H1 (cell line): ENCODE data around the gene HFE. TPM values are rescaled to one million over a fixed set of nuclear protein-coding genes. Genes with fewer than 3 reads are reported as not detected.

ENCODE experiments used
- CHD2 ChIP-seq: IDR thresholded peaks from 2 replicates; pipeline ENCODE4 v1.6.1; 2012; ENCODE audit warnings: low read length, improper control_type of control experiment
- EGR1 ChIP-seq: IDR thresholded peaks from 2 replicates; pipeline ENCODE4 v1.6.1; 2011; ENCODE audit warnings: low read depth, low read length, borderline replicate concordance
- EP300 ChIP-seq, 2 experiments: IDR thresholded peaks; 1 replicate in 1 of 2; 2 replicates in 1 of 2; pipeline ENCODE4 v1.6.1; 2011 to 2012; ENCODE audit warnings: low read depth in 2 of 2, low read length in 2 of 2, mild to moderate bottlenecking in 2 of 2, borderline replicate concordance in 1 of 2, inconsistent platforms in 1 of 2, moderate library complexity in 1 of 2
- MAFK ChIP-seq: IDR thresholded peaks from 2 replicates; pipeline ENCODE4 v1.6.1; 2012; ENCODE audit warnings: low read depth, mild to moderate bottlenecking, improper control_type of control experiment, low read length
- POLR2AphosphoS5 ChIP-seq: IDR thresholded peaks from 2 replicates; pipeline ENCODE4 v1.6.1; 2011; ENCODE audit warnings: low read depth, low read length
- YY1 ChIP-seq: IDR thresholded peaks from 2 replicates; pipeline ENCODE4 v1.6.1; 2011; ENCODE audit warnings: low read depth, mild to moderate bottlenecking, low read length
- polyA plus RNA-seq, 7 experiments: library from polyadenylated mRNA; depleted of rRNA in 3 of 7; stranded (reverse) in 5 of 7; unstranded in 2 of 7; fragments of >200 nt in 5 of 7; fragments of 200-250 nt in 2 of 7; gene quantifications; 1 replicate in 5 of 7; 2 replicates in 1 of 7; 4 replicates in 1 of 7; pipeline versions ENCODE4 v1.2.1 to v1.2.3, GENCODE V29; 2011 to 2013; ENCODE audit warnings: missing spikeins in 2 of 7, mixed read lengths in 2 of 7
- total RNA-seq: library from RNA; stranded (reverse); fragmentation: NEBNext Ultra II Directional; extraction: Animal tissue kit (Norgen Biotek cat#: 25700); gene quantifications from 2 replicates; pipeline ENCODE4 v1.2.1, GENCODE V29; 2021
- TF ChIP-seq, protein P1 (sequence below): fragments of 300-600 bp; sonication (generic); IDR thresholded peaks from 2 replicates; pipeline ENCODE4 v1.7.1; 2012; ENCODE audit warnings: low read length, moderate library complexity, mild to moderate bottlenecking, inconsistent platforms; ENCODE audit not compliant: insufficient replicate concordance
- TF ChIP-seq, protein P2 (sequence below): IDR thresholded peaks from 2 replicates; pipeline ENCODE4 v1.6.1; 2012; ENCODE audit warnings: inconsistent platforms

HFE gene
- total and polyA plus RNA-seq, 2 of the 8 experiments (the other 6 are each of a cell fraction or from before 2014, with no cell fraction given) = 1.6 to 2.0 TPM

GRCh38 chr6:26103770-26104456 lies 16.7 kb downstream of the HFE start (continued):
- TF ChIP-seq, protein P1, sequence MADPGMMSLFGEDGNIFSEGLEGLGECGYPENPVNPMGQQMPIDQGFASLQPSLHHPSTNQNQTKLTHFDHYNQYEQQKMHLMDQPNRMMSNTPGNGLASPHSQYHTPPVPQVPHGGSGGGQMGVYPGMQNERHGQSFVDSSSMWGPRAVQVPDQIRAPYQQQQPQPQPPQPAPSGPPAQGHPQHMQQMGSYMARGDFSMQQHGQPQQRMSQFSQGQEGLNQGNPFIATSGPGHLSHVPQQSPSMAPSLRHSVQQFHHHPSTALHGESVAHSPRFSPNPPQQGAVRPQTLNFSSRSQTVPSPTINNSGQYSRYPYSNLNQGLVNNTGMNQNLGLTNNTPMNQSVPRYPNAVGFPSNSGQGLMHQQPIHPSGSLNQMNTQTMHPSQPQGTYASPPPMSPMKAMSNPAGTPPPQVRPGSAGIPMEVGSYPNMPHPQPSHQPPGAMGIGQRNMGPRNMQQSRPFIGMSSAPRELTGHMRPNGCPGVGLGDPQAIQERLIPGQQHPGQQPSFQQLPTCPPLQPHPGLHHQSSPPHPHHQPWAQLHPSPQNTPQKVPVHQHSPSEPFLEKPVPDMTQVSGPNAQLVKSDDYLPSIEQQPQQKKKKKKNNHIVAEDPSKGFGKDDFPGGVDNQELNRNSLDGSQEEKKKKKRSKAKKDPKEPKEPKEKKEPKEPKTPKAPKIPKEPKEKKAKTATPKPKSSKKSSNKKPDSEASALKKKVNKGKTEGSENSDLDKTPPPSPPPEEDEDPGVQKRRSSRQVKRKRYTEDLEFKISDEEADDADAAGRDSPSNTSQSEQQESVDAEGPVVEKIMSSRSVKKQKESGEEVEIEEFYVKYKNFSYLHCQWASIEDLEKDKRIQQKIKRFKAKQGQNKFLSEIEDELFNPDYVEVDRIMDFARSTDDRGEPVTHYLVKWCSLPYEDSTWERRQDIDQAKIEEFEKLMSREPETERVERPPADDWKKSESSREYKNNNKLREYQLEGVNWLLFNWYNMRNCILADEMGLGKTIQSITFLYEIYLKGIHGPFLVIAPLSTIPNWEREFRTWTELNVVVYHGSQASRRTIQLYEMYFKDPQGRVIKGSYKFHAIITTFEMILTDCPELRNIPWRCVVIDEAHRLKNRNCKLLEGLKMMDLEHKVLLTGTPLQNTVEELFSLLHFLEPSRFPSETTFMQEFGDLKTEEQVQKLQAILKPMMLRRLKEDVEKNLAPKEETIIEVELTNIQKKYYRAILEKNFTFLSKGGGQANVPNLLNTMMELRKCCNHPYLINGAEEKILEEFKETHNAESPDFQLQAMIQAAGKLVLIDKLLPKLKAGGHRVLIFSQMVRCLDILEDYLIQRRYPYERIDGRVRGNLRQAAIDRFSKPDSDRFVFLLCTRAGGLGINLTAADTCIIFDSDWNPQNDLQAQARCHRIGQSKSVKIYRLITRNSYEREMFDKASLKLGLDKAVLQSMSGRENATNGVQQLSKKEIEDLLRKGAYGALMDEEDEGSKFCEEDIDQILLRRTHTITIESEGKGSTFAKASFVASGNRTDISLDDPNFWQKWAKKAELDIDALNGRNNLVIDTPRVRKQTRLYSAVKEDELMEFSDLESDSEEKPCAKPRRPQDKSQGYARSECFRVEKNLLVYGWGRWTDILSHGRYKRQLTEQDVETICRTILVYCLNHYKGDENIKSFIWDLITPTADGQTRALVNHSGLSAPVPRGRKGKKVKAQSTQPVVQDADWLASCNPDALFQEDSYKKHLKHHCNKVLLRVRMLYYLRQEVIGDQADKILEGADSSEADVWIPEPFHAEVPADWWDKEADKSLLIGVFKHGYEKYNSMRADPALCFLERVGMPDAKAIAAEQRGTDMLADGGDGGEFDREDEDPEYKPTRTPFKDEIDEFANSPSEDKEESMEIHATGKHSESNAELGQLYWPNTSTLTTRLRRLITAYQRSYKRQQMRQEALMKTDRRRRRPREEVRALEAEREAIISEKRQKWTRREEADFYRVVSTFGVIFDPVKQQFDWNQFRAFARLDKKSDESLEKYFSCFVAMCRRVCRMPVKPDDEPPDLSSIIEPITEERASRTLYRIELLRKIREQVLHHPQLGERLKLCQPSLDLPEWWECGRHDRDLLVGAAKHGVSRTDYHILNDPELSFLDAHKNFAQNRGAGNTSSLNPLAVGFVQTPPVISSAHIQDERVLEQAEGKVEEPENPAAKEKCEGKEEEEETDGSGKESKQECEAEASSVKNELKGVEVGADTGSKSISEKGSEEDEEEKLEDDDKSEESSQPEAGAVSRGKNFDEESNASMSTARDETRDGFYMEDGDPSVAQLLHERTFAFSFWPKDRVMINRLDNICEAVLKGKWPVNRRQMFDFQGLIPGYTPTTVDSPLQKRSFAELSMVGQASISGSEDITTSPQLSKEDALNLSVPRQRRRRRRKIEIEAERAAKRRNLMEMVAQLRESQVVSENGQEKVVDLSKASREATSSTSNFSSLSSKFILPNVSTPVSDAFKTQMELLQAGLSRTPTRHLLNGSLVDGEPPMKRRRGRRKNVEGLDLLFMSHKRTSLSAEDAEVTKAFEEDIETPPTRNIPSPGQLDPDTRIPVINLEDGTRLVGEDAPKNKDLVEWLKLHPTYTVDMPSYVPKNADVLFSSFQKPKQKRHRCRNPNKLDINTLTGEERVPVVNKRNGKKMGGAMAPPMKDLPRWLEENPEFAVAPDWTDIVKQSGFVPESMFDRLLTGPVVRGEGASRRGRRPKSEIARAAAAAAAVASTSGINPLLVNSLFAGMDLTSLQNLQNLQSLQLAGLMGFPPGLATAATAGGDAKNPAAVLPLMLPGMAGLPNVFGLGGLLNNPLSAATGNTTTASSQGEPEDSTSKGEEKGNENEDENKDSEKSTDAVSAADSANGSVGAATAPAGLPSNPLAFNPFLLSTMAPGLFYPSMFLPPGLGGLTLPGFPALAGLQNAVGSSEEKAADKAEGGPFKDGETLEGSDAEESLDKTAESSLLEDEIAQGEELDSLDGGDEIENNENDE = no peak
- TF ChIP-seq POLR2AphosphoS5 (peak; percentile 100), YY1 (peak; percentile 78), EGR1 (no peak), EP300 (IDR thresholded peaks at IDR 0.05; ENCODE audit: borderline replicate concordance in 1 of 2, low read depth in 2 of 2, low read length in 2 of 2) (peak in 1 of 2 experiments; percentile 96; a peak in 1 of 3 replicates), CHD2 (peak; percentile 81), MAFK (peak; percentile 42; the same call in 1 of the 2 replicates)
- TF ChIP-seq, protein P2, sequence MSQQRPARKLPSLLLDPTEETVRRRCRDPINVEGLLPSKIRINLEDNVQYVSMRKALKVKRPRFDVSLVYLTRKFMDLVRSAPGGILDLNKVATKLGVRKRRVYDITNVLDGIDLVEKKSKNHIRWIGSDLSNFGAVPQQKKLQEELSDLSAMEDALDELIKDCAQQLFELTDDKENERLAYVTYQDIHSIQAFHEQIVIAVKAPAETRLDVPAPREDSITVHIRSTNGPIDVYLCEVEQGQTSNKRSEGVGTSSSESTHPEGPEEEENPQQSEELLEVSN = peak; percentile 25; the same call in 1 of the 2 replicates
